ENCODE data around the gene SNRNP200.

Gene SNRNP200

GRCh38 chr2:96320728-96321622, 15.6 kb upstream of the SNRNP200 start:
- H3K9me3 ChIP-seq (replicated peaks; ENCODE audit: insufficient read depth, low read length): no peaks in the 10 kb centered on the region
- no peaks in the 10 kb centered on the region for H3K36me3 ChIP-seq (replicated peaks; ENCODE audit: insufficient read depth, low read length)
- H3K9ac ChIP-seq (ENCODE audit: low read length): peak overlapping the region; percentile 62
- H3K4me2 ChIP-seq (ENCODE audit: low read depth, low read length): peak overlapping the region; percentile 98
- H3K27me3 ChIP-seq (replicated peaks; ENCODE audit: insufficient read depth, low read length): no peaks in the 10 kb centered on the region
- H3K27ac ChIP-seq (ENCODE audit: low read length): peak overlapping the region; percentile 64; the same call in 1 of the 2 replicates
- peaks cover 7% of the 10 kb centered on the region for H3K79me2 ChIP-seq (ENCODE audit: low read length)
- peaks cover 19% of the 10 kb centered on the region for H3K4me1 ChIP-seq (ENCODE audit: low read length)
- peak overlapping the region; percentile 94 for H2AFZ ChIP-seq (ENCODE audit: low read length)
- peak; percentile 21 for DNase-seq
- TF ChIP-seq EZH2phosphoT487 (IDR thresholded peaks at IDR 0.05; ENCODE audit: low read length): no peak
- TF ChIP-seq EZH2 (optimal IDR thresholded peaks at IDR 0.05; ENCODE audit: low read depth, low read length): no peak
- TF ChIP-seq CTCF (IDR thresholded peaks at IDR 0.05; ENCODE audit: low read length): no peak
- no peaks in the 10 kb centered on the region for H4K20me1 ChIP-seq (ENCODE audit: insufficient read depth, low read length)
- no peaks in the 10 kb centered on the region for H3K9me2 ChIP-seq (replicated peaks; ENCODE audit: insufficient read depth, low read length)
- peaks cover 22% of the 10 kb centered on the region for H3F3A ChIP-seq (ENCODE audit: insufficient read depth, low read length)
- H3K4me3 ChIP-seq (ENCODE audit: low read length): peak overlapping the region; percentile 90

- Histone ChIP-seq H3K9ac (ENCODE audit: low read length) (no peak overlapping the region), H3K4me3 (ENCODE audit: low read length) (peak overlapping the region; percentile 90; the same call in 1 of the 2 replicates), H3K27me3 (replicated peaks; ENCODE audit: insufficient read depth, low read length) (no peaks in the 10 kb centered on the region), H3K36me3 (replicated peaks; ENCODE audit: insufficient read depth, low read length) (no peaks in the 10 kb centered on the region), H3K79me2 (ENCODE audit: low read length) (peaks cover under 1% of the 10 kb centered on the region), H4K20me1 (ENCODE audit: insufficient read depth, low read length) (no peaks in the 10 kb centered on the region), H3K4me1 (ENCODE audit: low read length) (peaks cover 19% of the 10 kb centered on the region), H3K4me2 (ENCODE audit: low read depth, low read length) (peak overlapping the region; percentile 98), H3K9me3 (replicated peaks; ENCODE audit: insufficient read depth, low read length) (no peaks in the 10 kb centered on the region), H3K27ac (ENCODE audit: low read length) (no peak overlapping the region), H2AFZ (ENCODE audit: low read length) (no peak overlapping the region), H3K9me2 (replicated peaks; ENCODE audit: insufficient read depth, low read length) (no peaks in the 10 kb centered on the region), H3F3A (ENCODE audit: insufficient read depth, low read length) (peaks cover 19% of the 10 kb centered on the region)
- no peak for DNase-seq
- TF ChIP-seq EZH2 (optimal IDR thresholded peaks at IDR 0.05; ENCODE audit: low read depth, low read length) (no peak), CTCF (IDR thresholded peaks at IDR 0.05; ENCODE audit: low read length) (no peak), EZH2phosphoT487 (IDR thresholded peaks at IDR 0.05; ENCODE audit: low read length) (no peak)
Observed at GRCh38 chr2:96320326-96320725, 15.0 kb upstream of the SNRNP200 start.

- Histone ChIP-seq H3K9me3 (replicated peaks; ENCODE audit: insufficient read depth, low read length) (no peaks in the 10 kb centered on the region), H3K4me2 (ENCODE audit: low read depth, low read length) (no peak overlapping the region), H4K20me1 (ENCODE audit: insufficient read depth, low read length) (no peaks in the 10 kb centered on the region), H3K79me2 (ENCODE audit: low read length) (no peaks in the 10 kb centered on the region), H3K4me1 (ENCODE audit: low read length) (peaks cover 14% of the 10 kb centered on the region; the same call in 1 of the 2 replicates), H2AFZ (ENCODE audit: low read length) (no peak overlapping the region), H3K27ac (ENCODE audit: low read length) (no peak overlapping the region), H3F3A (ENCODE audit: insufficient read depth, low read length) (peaks cover 17% of the 10 kb centered on the region), H3K4me3 (ENCODE audit: low read length) (no peak overlapping the region), H3K27me3 (replicated peaks; ENCODE audit: insufficient read depth, low read length) (no peaks in the 10 kb centered on the region), H3K36me3 (replicated peaks; ENCODE audit: insufficient read depth, low read length) (no peaks in the 10 kb centered on the region), H3K9me2 (replicated peaks; ENCODE audit: insufficient read depth, low read length) (no peaks in the 10 kb centered on the region), H3K9ac (ENCODE audit: low read length) (no peak overlapping the region)
- no peak for DNase-seq
- no peak for TF ChIP-seq EZH2phosphoT487 (IDR thresholded peaks at IDR 0.05; ENCODE audit: low read length)
- TF ChIP-seq CTCF (IDR thresholded peaks at IDR 0.05; ENCODE audit: low read length): no peak
- TF ChIP-seq EZH2 (optimal IDR thresholded peaks at IDR 0.05; ENCODE audit: low read depth, low read length): no peak
Observed at GRCh38 chr2:96319396-96319795, 14.1 kb upstream of the SNRNP200 start.
